Panc1 (cell line): ENCODE results near the gene CELF6.

Experiments
- POLR2AphosphoS5 ChIP-seq: IDR thresholded peaks from 2 replicates; pipeline ENCODE4 v1.6.1; 2012; ENCODE audit warnings: mild to moderate bottlenecking, low read depth, low read length, moderate library complexity
- REST ChIP-seq, 2 experiments: IDR thresholded peaks; 2 replicates each; pipeline ENCODE4 v1.6.1; 2011 to 2012; ENCODE audit warnings: low read depth in 2 of 2, control low read depth in 1 of 2, low read length in 1 of 2, mild to moderate bottlenecking in 1 of 2, moderate library complexity in 1 of 2; ENCODE audit not compliant: insufficient read depth in 1 of 2
- SIN3A ChIP-seq: IDR thresholded peaks from 2 replicates; pipeline ENCODE4 v1.6.1; 2012; ENCODE audit warnings: low read depth, mild to moderate bottlenecking, low read length, moderate library complexity, borderline replicate concordance; ENCODE audit not compliant: insufficient read depth
- TF ChIP-seq, protein P1 (sequence below): fragments of 450-650 bp; IDR thresholded peaks from 2 replicates; pipeline ENCODE4 v1.5.1; 2017; ENCODE audit warnings: mild to moderate bottlenecking

DNA sequence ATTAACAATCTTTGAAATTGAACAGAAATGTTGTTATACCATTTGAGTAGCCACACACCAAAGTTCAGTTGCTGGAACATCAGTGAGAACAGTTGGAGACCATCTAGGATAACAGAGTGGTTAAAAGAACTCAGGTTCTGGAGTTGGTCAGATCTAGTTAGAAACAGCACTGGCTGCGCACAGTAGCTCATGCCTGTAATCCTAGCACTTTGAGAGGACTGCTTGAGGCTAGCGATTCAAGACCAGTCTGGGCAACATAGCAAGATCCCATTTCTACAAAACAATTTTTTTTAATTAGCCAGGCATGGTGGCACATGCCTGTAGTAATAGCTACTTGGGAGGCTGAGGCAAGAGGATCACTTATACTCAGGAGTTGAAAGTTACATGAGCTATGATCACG lies 81.4 kb downstream of the CELF6 start:
- TF ChIP-seq, protein P1, sequence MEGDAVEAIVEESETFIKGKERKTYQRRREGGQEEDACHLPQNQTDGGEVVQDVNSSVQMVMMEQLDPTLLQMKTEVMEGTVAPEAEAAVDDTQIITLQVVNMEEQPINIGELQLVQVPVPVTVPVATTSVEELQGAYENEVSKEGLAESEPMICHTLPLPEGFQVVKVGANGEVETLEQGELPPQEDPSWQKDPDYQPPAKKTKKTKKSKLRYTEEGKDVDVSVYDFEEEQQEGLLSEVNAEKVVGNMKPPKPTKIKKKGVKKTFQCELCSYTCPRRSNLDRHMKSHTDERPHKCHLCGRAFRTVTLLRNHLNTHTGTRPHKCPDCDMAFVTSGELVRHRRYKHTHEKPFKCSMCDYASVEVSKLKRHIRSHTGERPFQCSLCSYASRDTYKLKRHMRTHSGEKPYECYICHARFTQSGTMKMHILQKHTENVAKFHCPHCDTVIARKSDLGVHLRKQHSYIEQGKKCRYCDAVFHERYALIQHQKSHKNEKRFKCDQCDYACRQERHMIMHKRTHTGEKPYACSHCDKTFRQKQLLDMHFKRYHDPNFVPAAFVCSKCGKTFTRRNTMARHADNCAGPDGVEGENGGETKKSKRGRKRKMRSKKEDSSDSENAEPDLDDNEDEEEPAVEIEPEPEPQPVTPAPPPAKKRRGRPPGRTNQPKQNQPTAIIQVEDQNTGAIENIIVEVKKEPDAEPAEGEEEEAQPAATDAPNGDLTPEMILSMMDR = no peak
- TF ChIP-seq POLR2AphosphoS5 (no peak), SIN3A (no peak), REST (IDR thresholded peaks at IDR 0.05; ENCODE audit: insufficient read depth in 1 of 2, low read depth in 2 of 2, low read length in 1 of 2) (no peak)
